HG02759 (cell line): ENCODE results near the gene ZNF766.
"Not testable (repeated sequence)": the region's sequence is repeated elsewhere in the genome, so short reads cannot be mapped to it uniquely, and the experiment has no call there.

ENCODE experiments used
- ATAC-seq: cut with Tn5 transposase; IDR thresholded peaks from one replicate; pipeline ENCODE4 v1.9.1; 2021; ENCODE audit warnings: mild to moderate bottlenecking, moderate library complexity; ENCODE audit not compliant: unreplicated experiment

The ZNF766 gene

DNA sequence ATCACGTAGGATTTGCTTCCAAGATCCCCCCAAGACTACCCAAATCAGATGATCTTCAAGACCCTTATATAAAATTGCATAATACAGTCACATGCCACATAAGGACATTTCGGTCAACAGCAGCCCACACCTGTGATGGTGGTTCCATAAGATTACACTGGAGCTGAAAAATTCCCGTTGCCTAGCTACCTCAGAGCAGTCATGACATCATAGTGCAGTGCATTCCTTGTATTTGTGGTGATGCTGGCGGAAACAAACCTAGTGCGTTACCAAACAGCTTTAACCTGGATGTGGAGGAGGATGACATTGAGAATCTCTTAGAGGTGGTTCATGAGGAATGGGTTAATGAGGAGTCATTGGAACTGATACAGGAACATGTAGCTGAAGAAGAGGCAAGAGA lies 4.8 kb downstream of the ZNF766 start:
- no peak for ATAC-seq

DNA sequence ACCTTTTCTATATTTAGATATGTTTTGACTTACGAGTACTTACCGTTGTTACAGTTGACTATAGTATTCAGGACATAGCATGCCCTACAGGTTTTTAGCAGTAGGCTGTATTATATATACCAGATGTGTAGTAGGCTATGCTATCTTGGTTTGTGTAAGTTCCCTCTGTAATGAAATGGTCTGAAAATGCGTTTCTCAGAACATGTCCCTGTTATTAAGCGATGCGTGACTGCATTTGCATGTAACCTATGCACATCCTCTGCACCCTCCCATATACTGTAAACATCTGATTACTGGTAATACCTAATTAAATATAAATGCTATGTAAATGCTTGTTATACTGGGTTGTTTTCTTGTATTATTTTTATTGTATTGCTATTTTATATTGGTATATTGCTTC lies 6.6 kb downstream of the ZNF766 start:
- ATAC-seq: no peak

DNA sequence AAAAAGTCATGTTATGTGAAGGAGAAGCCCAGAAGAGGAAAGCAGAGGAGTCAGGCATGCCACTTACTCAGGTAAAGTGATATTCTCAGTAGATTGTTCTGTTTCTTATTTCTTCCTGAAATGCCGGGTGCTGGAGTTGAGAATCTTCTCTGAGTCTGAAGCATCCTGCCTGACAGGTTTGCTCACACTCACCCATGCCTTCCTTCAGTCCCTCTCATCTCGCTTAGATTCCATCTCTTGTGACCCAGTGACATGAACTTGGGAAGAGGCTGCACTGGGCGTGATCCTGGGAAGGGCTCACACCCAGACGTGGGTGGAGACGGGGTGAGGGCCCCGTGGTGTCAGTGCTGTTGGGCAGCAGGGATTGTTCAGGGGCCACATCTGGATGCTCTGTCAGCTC lies 8.1 kb downstream of the ZNF766 start:
- ATAC-seq: no peak

DNA sequence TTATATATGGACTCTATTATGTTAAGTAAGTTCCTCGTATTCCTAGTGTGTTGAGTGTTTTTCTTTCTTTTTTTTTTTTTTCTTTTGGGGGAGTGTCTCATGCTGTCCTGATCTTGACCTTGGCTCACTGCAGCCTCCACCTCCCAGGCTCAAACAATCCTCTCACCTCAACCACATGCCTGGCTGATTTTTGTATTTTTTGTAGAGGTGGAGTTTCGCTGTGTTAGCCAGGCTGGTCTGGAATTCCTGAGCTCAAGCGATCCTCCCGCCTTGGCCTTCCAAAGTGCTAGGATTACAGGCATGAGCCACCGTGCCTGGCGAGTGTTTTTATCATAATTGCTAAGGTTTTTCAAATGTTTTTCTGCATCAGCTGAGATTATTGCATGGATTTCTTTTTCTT lies 16.9 kb downstream of the ZNF766 start:
- ATAC-seq: no peak

DNA sequence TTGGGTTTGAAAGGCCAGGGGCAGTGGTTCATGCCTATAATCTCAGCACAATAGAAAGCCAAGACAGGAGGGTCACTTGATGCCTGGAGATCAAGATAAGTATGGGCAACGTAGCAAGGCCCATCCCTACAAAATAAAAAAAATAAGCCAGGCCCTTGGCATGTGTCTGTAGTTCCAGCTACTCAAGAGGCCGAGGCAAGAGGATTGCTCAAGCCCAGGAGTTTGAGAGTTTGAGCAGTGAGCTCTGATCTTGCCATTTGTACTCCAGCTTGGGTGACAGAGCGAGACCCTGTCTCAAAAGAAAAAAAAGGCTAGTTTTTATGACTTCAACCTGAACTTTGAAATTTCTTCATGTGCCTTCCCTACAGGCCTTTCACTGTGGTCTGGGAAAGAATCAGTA lies 22.4 kb downstream of the ZNF766 start:
- ATAC-seq: no peak

DNA sequence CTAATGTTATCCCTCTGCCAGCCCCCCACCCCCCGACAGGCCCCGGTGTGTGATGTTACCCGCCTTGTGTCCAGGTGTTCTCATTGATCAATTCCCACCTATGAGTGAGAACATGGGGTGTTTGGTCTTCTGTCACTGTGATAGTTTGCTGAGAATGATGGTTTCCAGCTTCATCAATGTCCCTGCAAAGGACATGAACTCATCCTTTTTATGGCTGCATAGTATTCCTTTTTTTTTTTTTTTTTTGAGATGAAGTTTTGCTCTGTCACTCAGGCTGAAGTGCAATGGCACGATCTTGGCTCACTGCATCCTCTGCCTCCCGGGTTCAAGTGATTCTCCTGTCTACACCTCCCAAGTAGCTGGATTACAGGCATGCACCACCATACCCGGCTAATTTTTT lies 23.6 kb downstream of the ZNF766 start:
- ATAC-seq: not testable (repeated sequence)

DNA sequence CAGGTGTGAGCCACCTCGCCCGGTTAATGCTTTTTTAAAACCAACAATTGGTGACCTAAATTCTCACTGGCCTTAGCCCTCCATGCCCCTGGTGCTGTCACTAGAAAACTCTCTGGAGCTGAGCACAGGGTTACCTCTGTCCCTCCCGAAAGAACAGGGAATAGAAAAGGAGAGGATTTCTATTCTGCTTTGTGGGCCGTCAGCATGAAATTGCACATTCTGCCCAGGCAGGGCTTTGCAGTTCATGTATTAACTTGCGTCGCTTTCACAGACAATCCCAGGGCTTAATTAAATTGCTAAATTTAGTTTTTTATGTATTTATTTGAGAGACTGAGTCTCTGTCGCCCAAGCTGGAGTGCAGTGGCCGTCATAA lies 27.0 kb downstream of the ZNF766 start:
- ATAC-seq: no peak

DNA sequence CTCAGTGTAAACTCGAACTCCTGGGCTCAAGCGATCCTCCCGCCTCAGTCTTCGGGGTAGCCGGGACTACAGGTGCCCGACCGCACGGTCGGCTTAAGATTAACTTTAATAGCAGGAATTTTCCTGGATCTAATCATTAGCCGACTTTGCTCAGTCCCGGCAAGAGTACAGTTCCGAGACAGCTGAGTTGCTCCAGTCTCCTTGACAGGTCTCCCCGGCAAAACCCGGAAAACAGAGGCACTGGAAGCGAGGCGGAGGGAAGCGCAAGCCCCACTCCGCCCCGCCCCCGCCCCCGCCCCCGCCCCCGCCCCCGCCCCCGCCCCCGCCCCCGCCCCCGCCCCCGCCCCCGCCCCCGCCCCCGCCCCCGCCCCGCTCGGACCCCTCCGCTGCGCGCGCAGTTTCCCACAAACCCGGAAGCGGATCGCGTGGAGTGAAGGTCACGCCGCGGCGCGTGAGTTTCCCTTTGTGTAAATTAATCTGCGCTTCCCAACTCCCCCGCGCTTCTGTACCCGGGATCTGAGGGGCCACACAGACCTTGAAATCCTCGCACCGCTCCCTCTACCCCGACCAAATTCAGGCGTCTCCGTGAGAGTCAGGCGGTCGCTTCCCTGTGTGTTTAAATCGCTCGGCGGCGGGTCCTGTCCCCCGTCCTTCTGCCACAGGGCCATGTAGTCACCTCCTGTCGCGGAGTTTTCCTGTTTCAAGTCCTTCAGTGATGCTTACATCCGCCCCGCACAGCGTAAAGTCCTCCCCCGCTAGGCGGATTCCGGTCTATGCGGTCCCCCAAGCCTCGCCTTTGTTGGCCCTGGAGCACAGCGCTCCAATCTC lies 27.6 kb downstream of the ZNF766 start, which contains the start of gene ZNF480:
Gene ZNF480 (plus strand): TSS at position 397 of the 828 bp plus-strand sequence. CDS start 3,244 bp downstream, outside the sequence.
- ATAC-seq: peak; percentile 72

DNA sequence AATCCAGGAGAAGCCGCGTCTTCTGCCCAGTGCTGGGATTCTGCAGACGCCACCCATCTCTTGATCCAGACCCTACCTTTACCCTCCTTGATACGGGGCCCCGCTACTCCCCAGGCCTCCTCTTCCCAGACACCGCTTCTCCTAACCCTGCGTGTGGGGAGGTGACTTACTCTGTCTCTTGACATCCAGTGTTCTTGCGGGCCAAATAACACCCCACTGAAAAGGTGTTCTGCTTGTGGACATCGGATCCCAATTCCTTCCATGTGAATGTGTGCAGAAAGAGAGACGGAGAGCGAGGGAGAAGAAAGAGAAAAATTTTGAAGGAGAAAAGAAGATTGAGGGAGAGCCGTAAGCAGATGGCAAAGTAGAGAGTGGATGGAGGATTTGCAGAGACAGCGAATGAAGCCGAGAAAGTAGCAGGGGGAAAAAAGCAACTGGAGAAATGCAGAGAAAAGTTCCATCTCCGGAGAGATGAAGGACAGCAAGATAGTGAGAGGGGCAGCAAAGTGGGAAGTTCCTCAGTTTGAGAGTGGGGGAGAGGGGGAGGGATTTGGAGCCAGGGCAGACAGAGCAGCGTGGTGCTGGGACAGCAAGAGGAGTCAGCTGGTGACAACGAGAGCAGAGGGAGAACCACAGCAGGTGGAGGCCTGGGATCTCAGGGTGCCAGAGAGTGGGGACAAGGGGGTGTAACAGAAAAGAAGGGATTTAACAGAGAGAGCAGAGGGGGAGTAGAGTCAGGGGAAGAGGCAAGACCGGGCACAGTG lies 28.4 kb downstream of the ZNF766 start:
- peak; percentile 20 for ATAC-seq

DNA sequence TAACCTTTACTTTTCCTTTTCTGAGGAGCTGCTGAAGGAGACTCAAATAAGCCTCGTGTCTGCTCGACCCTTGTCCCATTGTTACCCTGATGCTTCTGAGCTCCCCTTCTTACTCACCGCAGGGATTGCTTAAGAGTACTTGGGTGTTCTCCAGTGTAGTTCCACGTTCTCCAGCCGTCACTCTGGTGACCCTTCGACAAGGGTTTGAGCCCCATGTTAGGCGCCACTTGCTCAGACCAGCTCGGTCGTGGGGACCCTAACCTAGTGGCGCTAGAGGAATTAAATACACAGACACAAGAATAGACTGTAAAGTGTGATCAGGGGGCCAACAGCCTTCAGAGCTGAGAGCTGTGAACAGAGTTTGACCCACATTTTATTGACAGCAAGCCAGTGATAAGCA lies 37.9 kb downstream of the ZNF766 start:
- ATAC-seq: no peak

DNA sequence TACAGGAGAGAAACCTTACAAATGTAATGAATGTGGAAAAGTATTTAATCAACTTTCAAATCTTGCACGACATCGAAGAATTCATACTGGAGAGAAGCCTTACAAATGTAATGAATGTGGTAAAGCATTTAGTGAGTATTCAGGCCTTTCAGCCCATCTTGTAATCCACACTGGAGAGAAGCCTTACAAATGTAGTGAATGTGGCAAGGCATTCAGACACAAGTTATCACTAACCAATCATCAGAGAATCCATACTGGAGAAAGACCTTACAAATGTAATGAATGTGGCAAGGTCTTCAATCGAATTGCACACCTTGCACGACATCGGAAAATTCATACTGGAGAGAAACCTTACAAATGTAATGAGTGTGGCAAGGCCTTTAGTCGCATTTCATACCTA lies 53.0 kb downstream of the ZNF766 start:
- no peak for ATAC-seq

DNA sequence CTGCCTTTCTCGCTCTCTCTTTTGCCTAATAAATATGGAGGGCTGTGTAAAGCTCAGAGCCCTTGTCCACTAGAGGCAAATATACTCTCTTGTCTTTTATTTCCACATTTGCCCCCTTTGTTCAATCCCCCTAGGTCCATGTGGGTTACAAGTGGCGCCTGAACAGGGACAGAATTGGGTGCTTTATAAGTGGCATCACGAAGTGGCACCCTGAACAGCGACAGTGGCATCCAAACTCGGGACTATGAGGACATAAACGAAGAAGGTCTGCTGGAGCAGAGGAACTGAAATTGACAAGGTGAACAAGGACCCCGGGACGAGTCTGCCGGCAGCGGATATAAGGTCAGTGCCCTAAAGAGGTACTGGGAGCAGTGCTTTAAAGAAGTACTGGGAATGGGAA lies 62.4 kb downstream of the ZNF766 start:
- ATAC-seq: no peak

DNA sequence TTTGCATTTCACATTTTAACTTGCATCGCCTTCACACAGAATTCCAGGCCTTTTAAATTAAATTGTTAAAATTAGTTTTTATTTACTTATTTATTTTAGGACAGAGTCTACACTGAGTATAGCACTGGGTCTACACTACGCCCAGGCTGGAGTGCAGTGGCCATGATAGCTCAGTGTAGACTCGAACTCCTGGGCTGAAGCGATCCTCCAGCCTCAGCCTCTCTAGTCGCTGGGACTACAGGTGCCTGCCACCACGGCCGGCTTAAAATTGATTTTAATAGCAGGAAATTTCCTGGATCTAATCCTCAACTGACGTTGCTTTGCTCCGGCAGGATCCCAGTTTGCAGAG lies 66.4 kb downstream of the ZNF766 start:
- no peak for ATAC-seq

DNA sequence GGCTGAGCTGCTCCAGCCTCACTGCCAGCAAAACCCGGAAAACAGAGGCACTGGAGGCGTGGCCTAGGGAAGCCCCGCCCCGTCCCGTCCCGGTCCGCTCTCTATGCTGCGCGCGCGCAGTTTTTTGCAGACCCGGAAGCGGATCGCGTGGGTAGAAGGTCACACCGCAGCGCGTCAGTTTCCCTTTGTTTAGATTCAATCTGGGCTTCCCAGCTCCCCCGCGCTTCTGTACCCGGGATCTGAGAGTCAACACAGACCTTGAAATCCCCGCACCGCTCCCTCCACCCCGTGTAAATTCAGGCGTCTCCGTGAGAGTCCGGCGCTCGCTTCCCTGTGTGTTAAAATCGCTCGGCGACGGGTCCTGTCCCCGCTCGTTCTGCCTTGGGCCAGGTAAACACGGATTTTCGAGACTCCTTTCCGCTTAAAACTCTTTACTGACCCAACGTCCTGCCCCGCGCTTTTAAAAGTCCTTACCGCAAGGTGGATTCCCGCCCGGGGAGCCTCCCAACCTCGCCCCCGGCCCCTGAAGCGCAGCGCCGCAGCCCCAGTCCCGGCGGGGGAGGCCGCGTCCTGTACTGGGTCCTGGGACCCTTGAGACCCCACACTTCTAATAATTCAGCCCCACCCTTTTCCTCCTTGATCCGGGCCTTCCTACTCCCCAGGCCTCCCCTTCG lies 66.9 kb downstream of the ZNF766 start, which contains the start of gene ZNF610:
Gene ZNF610 (plus strand): TSS at position 127 of the 674 bp plus-strand sequence. CDS start 12,930 bp downstream, outside the sequence.
- peak; percentile 67 for ATAC-seq

DNA sequence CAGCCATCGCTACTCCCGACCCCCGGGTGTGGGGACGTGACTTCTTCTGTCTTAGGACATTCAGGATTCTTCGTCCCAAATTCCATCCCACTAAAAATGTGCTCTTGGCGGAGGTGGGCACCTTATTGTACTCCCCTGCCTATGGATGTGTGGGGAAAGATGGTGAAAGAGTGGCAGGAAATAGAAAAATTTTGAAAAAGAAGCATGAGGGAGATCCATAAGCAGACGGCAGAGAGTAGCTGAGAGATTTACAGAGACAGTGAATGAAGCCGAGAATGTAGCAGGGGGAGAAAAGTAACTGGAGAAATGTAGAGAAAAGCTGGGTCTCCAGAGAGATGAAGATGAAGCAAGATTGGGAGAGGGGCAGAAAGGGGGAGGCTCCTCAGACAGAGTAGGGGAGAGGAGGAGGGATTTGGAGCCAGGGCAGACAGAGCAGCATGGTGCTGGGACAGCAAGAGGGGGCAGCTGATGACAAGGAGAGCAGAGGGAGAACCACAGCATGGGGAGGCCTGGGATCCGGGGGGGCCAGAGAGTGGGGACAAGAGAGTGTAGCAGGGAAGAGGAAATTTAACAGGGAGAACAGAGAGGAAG lies 67.5 kb downstream of the ZNF766 start:
- ATAC-seq: no peak

DNA sequence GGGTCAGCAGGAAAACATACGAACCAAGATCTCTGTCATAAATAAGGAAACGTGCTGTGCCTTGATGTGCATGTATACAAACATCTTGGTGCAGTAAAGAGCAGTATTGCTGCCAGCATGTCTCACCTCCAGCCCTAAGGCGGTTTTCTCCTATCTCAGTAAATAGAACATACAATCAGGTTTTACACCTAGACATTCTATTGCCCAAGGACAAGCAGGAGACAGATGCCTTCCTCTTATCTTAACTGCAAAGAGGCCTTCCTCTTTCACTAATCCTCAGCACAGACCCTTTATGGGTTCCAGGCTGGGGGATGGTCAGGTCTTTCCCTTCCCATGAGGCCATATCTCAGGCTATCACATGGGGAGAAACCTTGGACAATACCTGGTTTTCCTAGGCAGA lies 69.6 kb downstream of the ZNF766 start:
- not testable (repeated sequence) for ATAC-seq

DNA sequence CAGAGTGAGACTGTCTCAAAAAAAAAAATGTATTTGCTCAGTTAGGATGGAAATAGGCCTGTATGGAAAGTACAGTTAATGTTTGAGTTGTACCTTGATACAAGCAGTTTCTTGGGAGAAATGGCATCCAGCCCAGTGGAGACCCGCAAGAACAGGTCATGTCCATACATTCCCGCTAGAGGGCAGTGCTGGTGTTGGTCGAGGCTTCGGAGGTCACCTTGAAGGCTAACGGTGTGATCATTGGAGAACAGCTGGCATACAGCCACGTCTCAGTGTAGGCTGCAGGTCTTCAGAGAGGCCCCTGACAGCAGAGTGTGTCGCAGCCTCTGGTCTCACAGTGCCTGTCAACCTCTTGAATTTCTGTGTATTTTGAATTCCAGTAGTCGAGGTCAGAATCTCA lies 74.2 kb downstream of the ZNF766 start:
- ATAC-seq: no peak

DNA sequence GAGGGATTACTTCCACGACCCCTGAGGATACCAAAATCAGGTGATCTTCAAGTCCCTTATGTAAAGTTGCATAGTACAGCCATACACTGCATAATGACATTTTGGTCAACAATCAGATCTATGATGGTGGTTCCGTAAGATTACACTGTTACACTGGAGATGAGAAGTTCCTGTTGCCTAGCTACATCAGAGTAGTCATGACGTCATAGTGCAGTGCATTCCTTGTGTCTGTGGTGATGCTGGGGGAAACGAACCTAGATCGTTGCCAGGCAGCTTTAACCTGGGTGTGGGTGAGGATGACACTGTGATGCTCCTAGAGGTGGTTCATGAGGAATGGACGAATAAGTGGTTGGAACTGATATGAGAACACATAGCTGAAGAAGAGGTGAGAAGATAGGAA lies 75.8 kb downstream of the ZNF766 start:
- ATAC-seq: no peak
